Keratinocyte (primary cell): Measurements from ENCODE around the gene ZNF628. TPM values are rescaled to one million over a fixed set of nuclear protein-coding genes. Genes with fewer than 3 reads are reported as not detected.

Source experiments
- DNase-seq: peaks from one replicate; pipeline ENCODE4 v3.0.0-alpha.2; 2011; ENCODE audit warnings: low read depth, missing footprints, low spot score
- FAIRE-seq: peaks from 2 replicates; lab custom pipeline; 2011; peaks lifted over from hg19 to GRCh38; lab: Jason Lieb, UNC
- H2AFZ ChIP-seq: 2 replicates; pipeline ENCODE4 v1.6.0; 2012; ENCODE audit warnings: low read length, control low read depth, inconsistent platforms; ENCODE audit not compliant: control insufficient read depth
- H3K27ac ChIP-seq: 2 replicates; pipeline ENCODE4 v1.5.1; 2011; ENCODE audit warnings: low read length; ENCODE audit not compliant: control insufficient read depth, insufficient read depth
- H3K27me3 ChIP-seq: 3 replicates; pipeline ENCODE4 v1.6.0; 2011; ENCODE audit warnings: low read length; ENCODE audit not compliant: control insufficient read depth, insufficient read depth; ENCODE audit errors: extremely low read depth
- H3K36me3 ChIP-seq, 2 experiments: 2 replicates in 1 of 2; 3 replicates in 1 of 2; pipeline ENCODE4 v1.5.1; 2011; ENCODE audit warnings: low read length in 2 of 2, mild to moderate bottlenecking in 1 of 2; ENCODE audit not compliant: control insufficient read depth in 2 of 2, insufficient read depth in 2 of 2; ENCODE audit errors: extremely low read depth in 1 of 2
- H3K4me1 ChIP-seq: 3 replicates; pipeline ENCODE4 v1.5.1; 2011; ENCODE audit warnings: low read length; ENCODE audit not compliant: control insufficient read depth, insufficient read depth; ENCODE audit errors: extremely low read depth
- H3K4me2 ChIP-seq: 3 replicates; pipeline ENCODE4 v1.6.0; 2011; ENCODE audit warnings: low read depth, low read length; ENCODE audit not compliant: control insufficient read depth, insufficient read depth; ENCODE audit errors: extremely low read depth
- H3K4me3 ChIP-seq, 3 experiments: fragments of 200-600 bp in 1 of 3; sonication (generic) in 1 of 3; 2 replicates in 2 of 3; 3 replicates in 1 of 3; pipeline ENCODE4 v1.5.1; 2011 to 2016; ENCODE audit warnings: low read length in 3 of 3, mild to moderate bottlenecking in 3 of 3, control low read depth in 2 of 3, inconsistent platforms in 1 of 3, low read depth in 1 of 3, mixed read lengths in 1 of 3, mixed run types in 1 of 3, moderate library complexity in 1 of 3; ENCODE audit not compliant: control insufficient read depth in 2 of 3, insufficient read depth in 2 of 3; ENCODE audit errors: extremely low read depth in 1 of 3
- H3K79me2 ChIP-seq: 2 replicates; pipeline ENCODE4 v1.6.0; 2012; ENCODE audit warnings: low read length; ENCODE audit not compliant: control insufficient read depth, insufficient read depth
- H3K9ac ChIP-seq: 3 replicates; pipeline ENCODE4 v1.6.0; 2011; ENCODE audit warnings: low read length; ENCODE audit not compliant: control insufficient read depth, insufficient read depth; ENCODE audit errors: extremely low read depth
- H3K9me1 ChIP-seq: 3 replicates; pipeline ENCODE4 v1.6.0; 2011; ENCODE audit warnings: low read length; ENCODE audit not compliant: control insufficient read depth, insufficient read depth; ENCODE audit errors: extremely low read depth
- H3K9me3 ChIP-seq: 2 replicates; pipeline ENCODE4 v1.5.1; 2012; ENCODE audit warnings: low read depth, low read length; ENCODE audit not compliant: control insufficient read depth
- H4K20me1 ChIP-seq: 3 replicates; pipeline ENCODE4 v1.6.0; 2011; ENCODE audit warnings: low read length; ENCODE audit not compliant: control insufficient read depth, insufficient read depth; ENCODE audit errors: extremely low read depth
- EZH2 ChIP-seq: IDR thresholded peaks from one replicate; pipeline ENCODE4 v1.6.1; 2012; ENCODE audit warnings: inconsistent platforms, mild to moderate bottlenecking, low read length, moderate library complexity
- dilution Hi-C: fragments of 300-500 bp; cut with MboI; formaldehyde crosslinking; loops from one replicate; pipeline ENCODE4 v1.7.0; 2020; ENCODE audit warnings: low sequenced_read_pairs; ENCODE audit not compliant: extremely low pct_ligation_motif_present
- polyA plus RNA-seq, 5 experiments: library from polyadenylated mRNA; depleted of rRNA in 3 of 5; stranded (reverse) in 3 of 5; stranded (forward) in 1 of 5; unstranded in 1 of 5; fragments of >200 nt; gene quantifications; 1 replicate in 1 of 5; 2 replicates in 3 of 5; 3 replicates in 1 of 5; pipeline versions ENCODE4 v1.2.1 to v1.2.3, GENCODE V29; 2011 to 2012; ENCODE audit warnings: missing spikeins in 2 of 5, low read depth in 1 of 5, low replicate concordance in 1 of 5
- TF ChIP-seq, protein P1 (sequence below), 3 experiments: IDR thresholded peaks in 1 of 3; conservative IDR thresholded peaks in 1 of 3; optimal IDR thresholded peaks in 1 of 3; 2 replicates in 2 of 3; 3 replicates in 1 of 3; pipeline versions ENCODE3 to v1.5.1; 2011; ENCODE audit warnings: low read length in 3 of 3, mild to moderate bottlenecking in 3 of 3, moderate library complexity in 2 of 3, control low read depth in 1 of 3, inconsistent platforms in 1 of 3; ENCODE audit not compliant: insufficient read depth in 2 of 3; ENCODE audit errors: extremely low read depth in 1 of 3

ZNF628 gene
- polyA plus RNA-seq, 1 donor (not counting 4 experiments of a cell fraction or from before 2014, with no cell fraction given): 0.22 TPM

DNA sequence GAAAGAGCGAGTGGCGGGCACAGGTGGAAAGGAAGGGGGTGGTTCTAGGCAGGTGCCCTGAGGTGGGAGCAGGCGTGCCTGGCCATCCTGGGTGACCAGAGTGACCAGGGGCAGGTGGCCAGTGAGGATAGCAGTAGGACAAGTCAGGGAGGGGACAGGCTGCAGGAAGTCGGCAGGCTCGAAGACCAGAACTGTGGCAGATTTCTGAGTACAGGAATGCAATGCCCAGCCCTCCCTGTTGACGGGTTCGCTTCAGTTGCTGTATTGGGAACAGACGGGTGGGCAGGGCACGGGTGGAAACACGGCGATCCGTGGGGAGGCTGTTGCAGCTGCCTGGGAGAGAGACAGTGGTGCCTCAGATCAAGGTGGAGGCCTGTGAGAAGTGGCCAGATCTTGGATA is 1.9 kb downstream of the ZNF628 start:
- TF ChIP-seq, protein P1, sequence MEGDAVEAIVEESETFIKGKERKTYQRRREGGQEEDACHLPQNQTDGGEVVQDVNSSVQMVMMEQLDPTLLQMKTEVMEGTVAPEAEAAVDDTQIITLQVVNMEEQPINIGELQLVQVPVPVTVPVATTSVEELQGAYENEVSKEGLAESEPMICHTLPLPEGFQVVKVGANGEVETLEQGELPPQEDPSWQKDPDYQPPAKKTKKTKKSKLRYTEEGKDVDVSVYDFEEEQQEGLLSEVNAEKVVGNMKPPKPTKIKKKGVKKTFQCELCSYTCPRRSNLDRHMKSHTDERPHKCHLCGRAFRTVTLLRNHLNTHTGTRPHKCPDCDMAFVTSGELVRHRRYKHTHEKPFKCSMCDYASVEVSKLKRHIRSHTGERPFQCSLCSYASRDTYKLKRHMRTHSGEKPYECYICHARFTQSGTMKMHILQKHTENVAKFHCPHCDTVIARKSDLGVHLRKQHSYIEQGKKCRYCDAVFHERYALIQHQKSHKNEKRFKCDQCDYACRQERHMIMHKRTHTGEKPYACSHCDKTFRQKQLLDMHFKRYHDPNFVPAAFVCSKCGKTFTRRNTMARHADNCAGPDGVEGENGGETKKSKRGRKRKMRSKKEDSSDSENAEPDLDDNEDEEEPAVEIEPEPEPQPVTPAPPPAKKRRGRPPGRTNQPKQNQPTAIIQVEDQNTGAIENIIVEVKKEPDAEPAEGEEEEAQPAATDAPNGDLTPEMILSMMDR (optimal IDR thresholded peaks at IDR 0.05 in 1 of 3, IDR thresholded peaks at IDR 0.05 in 1 of 3, conservative IDR thresholded peaks at IDR 0.05 in 1 of 3; ENCODE audit: extremely low read depth in 1 of 3, insufficient read depth in 2 of 3, low read length in 3 of 3): no peak
- TF ChIP-seq EZH2: no peak
- dilution Hi-C loops: no loop called here
- no peaks in the 10 kb centered on the region for H3K9me1 ChIP-seq
- no peak overlapping the region for H3K4me2 ChIP-seq
- no peak for DNase-seq
- FAIRE-seq: no peak
- H4K20me1 ChIP-seq: no peaks in the 10 kb centered on the region
- peaks cover 21% of the 10 kb centered on the region for H3K4me1 ChIP-seq
- H3K79me2 ChIP-seq: peaks cover 22% of the 10 kb centered on the region
- no peak overlapping the region for H3K9ac ChIP-seq
- H3K9me3 ChIP-seq: no peaks in the 10 kb centered on the region
- H3K4me3 ChIP-seq: no peak overlapping the region
- no peak overlapping the region for H3K27ac ChIP-seq
- H3K36me3 ChIP-seq: no peaks in the 10 kb centered on the region
- no peak overlapping the region for H2AFZ ChIP-seq
- H3K27me3 ChIP-seq: no peaks in the 10 kb centered on the region

DNA sequence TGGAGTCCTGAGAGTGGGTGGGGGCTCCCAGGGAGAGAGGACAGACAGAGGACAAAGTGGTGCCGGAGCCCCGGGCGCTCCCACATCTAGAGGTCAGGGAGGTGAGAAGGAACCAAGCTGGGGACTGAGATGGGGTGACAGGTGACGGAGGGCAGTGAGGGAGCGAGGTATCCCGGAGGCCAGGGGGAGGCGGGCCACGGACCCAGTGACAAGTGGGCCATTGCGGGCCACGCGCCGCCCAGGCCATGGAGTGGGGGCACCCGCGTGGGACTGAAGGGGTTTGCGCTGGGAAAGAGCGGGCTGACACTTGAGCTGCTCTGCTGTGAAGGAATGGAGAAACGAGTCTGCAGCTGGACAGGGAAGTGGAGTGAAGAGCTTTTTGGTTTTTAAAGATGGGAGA is 2.6 kb downstream of the ZNF628 start:
- Histone ChIP-seq H3K4me2 (no peak overlapping the region), H3K9ac (no peak overlapping the region), H3K4me3 (no peak overlapping the region), H4K20me1 (no peaks in the 10 kb centered on the region), H3K9me1 (no peaks in the 10 kb centered on the region), H3K36me3 (no peaks in the 10 kb centered on the region), H3K27ac (no peak overlapping the region), H2AFZ (no peak overlapping the region), H3K79me2 (peaks cover 22% of the 10 kb centered on the region), H3K4me1 (peaks cover 21% of the 10 kb centered on the region), H3K9me3 (no peaks in the 10 kb centered on the region), H3K27me3 (no peaks in the 10 kb centered on the region)
- dilution Hi-C loops: no loop called here
- DNase-seq (no peak), FAIRE-seq (no peak)
- TF ChIP-seq, protein P1 (optimal IDR thresholded peaks at IDR 0.05 in 1 of 3, IDR thresholded peaks at IDR 0.05 in 1 of 3, conservative IDR thresholded peaks at IDR 0.05 in 1 of 3; ENCODE audit: extremely low read depth in 1 of 3, insufficient read depth in 2 of 3, low read length in 3 of 3): no peak
- TF ChIP-seq EZH2: no peak
